GM12878 (cell line): Measurements from ENCODE around the gene NAA25.

Source experiments
- CBX5 ChIP-seq: sonication (generic); IDR thresholded peaks from 2 replicates; pipeline ENCODE4 v1.6.1; 2016; ENCODE audit warnings: low read depth, moderate library complexity, mild to moderate bottlenecking, inconsistent platforms
- CTCF ChIP-seq, 3 experiments: IDR thresholded peaks in 2 of 3; conservative IDR thresholded peaks in 1 of 3; 2 replicates each; pipeline ENCODE4 v1.5.1; 2011; ENCODE audit warnings: low read depth in 3 of 3, low read length in 3 of 3, mild to moderate bottlenecking in 3 of 3, control low read depth in 2 of 3, moderate library complexity in 2 of 3, inconsistent platforms in 1 of 3, mixed read lengths in 1 of 3; ENCODE audit not compliant: control insufficient read depth in 2 of 3, insufficient read depth in 1 of 3; ENCODE audit errors: extremely low read depth in 1 of 3
- DPF2 ChIP-seq: fragments of 450-650 bp; IDR thresholded peaks from 2 replicates; pipeline ENCODE4 v1.6.1; 2017; ENCODE audit warnings: mild to moderate bottlenecking
- E2F4 ChIP-seq: IDR thresholded peaks from 2 replicates; pipeline ENCODE4 v1.6.1; 2012; ENCODE audit warnings: low read depth, low read length, improper control_type of control experiment
- FOXM1 ChIP-seq: IDR thresholded peaks from 2 replicates; pipeline ENCODE4 v1.6.1; 2012; ENCODE audit warnings: low read depth, mild to moderate bottlenecking, inconsistent platforms, low read length, moderate library complexity
- NBN ChIP-seq: fragments of 450-650 bp; IDR thresholded peaks from 2 replicates; pipeline ENCODE4 v1.6.1; 2016
- NFYB ChIP-seq: IDR thresholded peaks from 2 replicates; pipeline ENCODE4 v1.6.1; 2011; ENCODE audit warnings: low read depth, mild to moderate bottlenecking, low read length, improper control_type of control experiment, moderate library complexity; ENCODE audit not compliant: insufficient read depth
- NR2C2 ChIP-seq: IDR thresholded peaks from 2 replicates; pipeline ENCODE4 v1.6.1; 2011; ENCODE audit warnings: borderline replicate concordance, low read depth; ENCODE audit not compliant: control insufficient read depth, insufficient read length
- POLR2A ChIP-seq: IDR thresholded peaks from 2 replicates; pipeline ENCODE4 v1.6.1; 2011; ENCODE audit warnings: low read depth, mild to moderate bottlenecking, low read length
- POLR2AphosphoS5 ChIP-seq: IDR thresholded peaks from 2 replicates; pipeline ENCODE4 v1.6.1; 2011; ENCODE audit warnings: mild to moderate bottlenecking, low read length, inconsistent platforms
- RCOR1 ChIP-seq: conservative IDR thresholded peaks from 2 replicates; pipeline ENCODE4 v1.6.1; 2012; ENCODE audit warnings: low read depth, low read length, improper control_type of control experiment
- RELA ChIP-seq: fragments of 450-650 bp; IDR thresholded peaks from 2 replicates; pipeline ENCODE4 v1.8.0; 2014; ENCODE audit warnings: borderline replicate concordance; ENCODE audit not compliant: partially characterized antibody
- ZNF274 ChIP-seq: IDR thresholded peaks from one replicate; pipeline ENCODE4 v1.8.0; 2011; ENCODE audit not compliant: insufficient read length, insufficient read depth

- no peak for TF ChIP-seq POLR2AphosphoS5
- no peak for TF ChIP-seq DPF2
- TF ChIP-seq POLR2A, result no peak
- no peak for TF ChIP-seq E2F4
- TF ChIP-seq FOXM1, result no peak
- TF ChIP-seq ZNF274, result no peak
- TF ChIP-seq NR2C2, result no peak
- TF ChIP-seq RELA, result no peak
- no peak for TF ChIP-seq RCOR1
- no peak for TF ChIP-seq NFYB
- no peak for TF ChIP-seq NBN
- TF ChIP-seq CBX5, result no peak
- TF ChIP-seq CTCF (IDR thresholded peaks at IDR 0.05 in 2 of 3, conservative IDR thresholded peaks at IDR 0.05 in 1 of 3; ENCODE audit: control insufficient read depth in 2 of 3, extremely low read depth in 1 of 3, insufficient read depth in 1 of 3, low read depth in 3 of 3, low read length in 3 of 3), result no peak
These were observed 39.5 kb upstream of the NAA25 start for GRCh38 chr12:112148031-112148513.
